Lung (tissue), 12 donors: Measurements from ENCODE around the gene SCLT1. TPM values are rescaled to one million over a fixed set of nuclear protein-coding genes. Genes with fewer than 3 reads are reported as not detected.

Experiments
- ATAC-seq: fragments of 200-7000 bp; cut with Tn5 transposase; one replicate; pipeline ENCODE4 v1.9.1; 2020; ENCODE audit warnings: moderate number of reproducible peaks; ENCODE audit not compliant: insufficient read depth, low FRiP score
- DNase-seq, 3 donors: peaks; one replicate each; pipeline ENCODE4 v3.0.0-alpha.2; 2013 to 2017
- H3K27ac ChIP-seq, 2 donors: one replicate each; pipeline ENCODE4 v1.5.1; 2013; ENCODE audit warnings: mild to moderate bottlenecking in 2 of 2, moderate library complexity in 2 of 2, control low read depth in 1 of 2, inconsistent platforms in 1 of 2, low read depth in 1 of 2, low read length in 1 of 2
- H3K27me3 ChIP-seq, 3 donors: one replicate each; pipeline ENCODE4 v1.5.1; 2013; ENCODE audit warnings: low read length in 2 of 3; ENCODE audit not compliant: control insufficient read depth in 3 of 3, insufficient read depth in 3 of 3
- H3K36me3 ChIP-seq, 4 donors: one replicate each; pipeline ENCODE4 v1.5.1; 2013; ENCODE audit warnings: low read length in 4 of 4, mild to moderate bottlenecking in 1 of 4, moderate library complexity in 1 of 4; ENCODE audit not compliant: control insufficient read depth in 4 of 4, insufficient read depth in 4 of 4
- H3K4me1 ChIP-seq, 5 donors: one replicate each; pipeline ENCODE4 v1.5.1; 2013; ENCODE audit warnings: low read length in 5 of 5, mild to moderate bottlenecking in 2 of 5, moderate library complexity in 1 of 5; ENCODE audit not compliant: control insufficient read depth in 5 of 5, insufficient read depth in 5 of 5
- H3K4me3 ChIP-seq: one replicate; pipeline ENCODE4 v1.5.1; 2013; ENCODE audit warnings: mild to moderate bottlenecking, control low read depth, moderate library complexity
- H3K9ac ChIP-seq, 2 donors: one replicate each; pipeline ENCODE4 v1.5.1; 2013; ENCODE audit warnings: low read length in 2 of 2, control low read depth in 1 of 2; ENCODE audit not compliant: insufficient read depth in 1 of 2
- H3K9me3 ChIP-seq, 4 donors: one replicate each; pipeline ENCODE4 v1.5.1; 2013; ENCODE audit warnings: low read length in 3 of 4, mild to moderate bottlenecking in 1 of 4, moderate library complexity in 1 of 4; ENCODE audit not compliant: control insufficient read depth in 4 of 4, insufficient read depth in 3 of 4
- CTCF ChIP-seq: IDR thresholded peaks from 2 replicates; pipeline ENCODE4 v1.5.1; 2012; ENCODE audit warnings: mild to moderate bottlenecking; ENCODE audit errors: control extremely low read depth, extremely low read depth
- WGBS, 2 donors: extraction: QIAGEN DNeasy Blood & Tissue Kit; methylation state at CpG; one replicate each; pipeline ENCODE4 v1.1.7; 2013; 5-methylcytosine and 5-hydroxymethylcytosine counted together
- polyA plus RNA-seq, 2 donors: library from polyadenylated mRNA; stranded (reverse); fragments of 200-250 nt; gene quantifications; one replicate each; pipeline ENCODE4 v1.2.1, GENCODE V29; 2013
- total RNA-seq, 2 donors: library from RNA; depleted of rRNA in 1 of 2; stranded (reverse); fragments of >200 nt in 1 of 2; gene quantifications; one replicate each; pipeline ENCODE4 v1.2.1, GENCODE V29; 2014 to 2021
- donor health status: control.
- donor health status: control.
- donor health status: Bipolar disorder and iron deficiency.
- donor health status: healthy.
- donor health status: DM: yes; HTN: yes; CAD: no.

The SCLT1 gene
- total and polyA plus RNA-seq, 4 donors: 4.3 to 31.8 (median 9.7) TPM

DNA sequence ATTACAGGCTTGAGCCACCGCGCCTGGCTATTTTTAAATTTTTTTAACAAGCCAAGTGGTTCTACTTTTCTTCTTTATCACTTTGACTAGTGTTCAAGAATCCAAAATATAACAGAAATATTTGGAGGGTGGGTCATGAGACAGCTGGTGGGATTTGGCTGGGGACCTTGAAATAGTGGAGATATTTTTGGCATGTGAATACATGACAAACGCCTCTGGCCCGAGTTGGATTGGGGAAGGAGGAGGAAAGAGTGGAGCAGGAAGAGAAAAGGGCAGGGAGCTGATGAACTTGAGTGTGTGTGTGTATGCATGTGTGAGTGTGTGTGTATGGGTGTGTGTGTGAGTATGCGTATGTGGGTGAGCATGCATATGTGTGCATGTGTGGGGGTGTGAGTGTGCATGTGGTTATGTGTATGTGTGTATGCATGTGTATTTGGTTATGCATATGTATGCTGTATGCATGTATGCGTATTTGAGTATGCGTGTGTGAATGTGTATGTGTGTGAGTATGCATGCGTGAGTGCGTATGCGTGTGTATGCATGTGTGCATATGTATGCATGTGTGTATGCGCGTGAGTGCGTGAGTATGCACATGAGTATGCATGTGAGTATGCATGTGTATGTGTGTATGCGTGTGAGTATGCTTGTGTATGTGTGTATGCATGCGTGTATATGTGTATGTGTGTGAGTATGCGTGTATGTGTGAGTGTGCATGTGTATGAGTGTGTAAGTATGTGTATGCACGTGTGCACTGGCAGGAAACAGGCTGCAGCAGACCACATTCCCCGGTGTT, 234.3 kb downstream of the SCLT1 start:
- Histone ChIP-seq H3K9ac (no peak overlapping the region), H3K9me3 (peaks cover 0 to 4% (median 0%) of the 10 kb centered on the region in 4 donors), H3K27me3 (no peaks in the 10 kb centered on the region), H3K27ac (peak overlapping the region in 1 of 2 donors; percentile 49), H3K4me1 (peaks cover 0 to 15% (median 9%) of the 10 kb centered on the region in 5 donors), H3K4me3 (no peak overlapping the region), H3K36me3 (peaks cover 8 to 50% (median 32%) of the 10 kb centered on the region in 4 donors)
- DNase-seq (peak; percentile 56 to 78 (median 76)), ATAC-seq (no peak)
- WGBS, 2 donors: 80 to 82% methylated on average over 18 of the region's 18 CpGs
- TF ChIP-seq CTCF: no peak

- Histone ChIP-seq H3K27me3 (no peaks in the 10 kb centered on the region), H3K27ac (no peak overlapping the region), H3K9me3 (peaks cover 0 to 6% (median 0%) of the 10 kb centered on the region in 4 donors), H3K9ac (no peak overlapping the region), H3K4me1 (peaks cover 0 to 15% (median 7%) of the 10 kb centered on the region in 5 donors), H3K4me3 (no peak overlapping the region), H3K36me3 (peaks cover 17 to 47% (median 36%) of the 10 kb centered on the region in 4 donors)
- DNase-seq (no peak), ATAC-seq (no peak)
- WGBS, 2 donors: 94 to 100% methylated on average over 2 of the region's 2 CpGs
- no peak for TF ChIP-seq CTCF
Observed at GRCh38 chr4:128856246-128856645, 237.1 kb downstream of the SCLT1 start.

GRCh38 chr4:128855621-128856020, 237.7 kb downstream of the SCLT1 start:
- H3K4me3 ChIP-seq: no peak overlapping the region
- DNase-seq (no peak), ATAC-seq (no peak)
- no peak for TF ChIP-seq CTCF
- no peaks in the 10 kb centered on the region for H3K27me3 ChIP-seq
- WGBS, 2 donors: 95 to 97% methylated on average over 7 of the region's 7 CpGs
- H3K4me1 ChIP-seq: peaks cover 0 to 15% (median 7%) of the 10 kb centered on the region in 5 donors
- no peak overlapping the region for H3K27ac ChIP-seq
- peaks cover 20 to 44% (median 34%) of the 10 kb centered on the region in 4 donors for H3K36me3 ChIP-seq
- H3K9ac ChIP-seq: no peak overlapping the region
- peaks cover 0 to 6% (median 0%) of the 10 kb centered on the region in 4 donors for H3K9me3 ChIP-seq
